Measurements from ENCODE around the gene NBL1. TPM values are rescaled to one million over a fixed set of nuclear protein-coding genes. Genes with fewer than 3 reads are reported as not detected.
A peak's percentile ranks its signal among the peaks of the same experiment; 100 is the strongest.

NBL1 gene
- total RNA-seq, 1 donor from 2014 or later, result 29.2 TPM

GRCh38 chr1:19703280-19703679 is 59.2 kb downstream of the NBL1 start:
- no peak for DNase-seq

- DNase-seq, result peak; percentile 48
Observed at GRCh38 chr1:19704247-19705113, 60.4 kb downstream of the NBL1 start.

- no peak for DNase-seq
Observed at GRCh38 chr1:19705464-19705863, 61.4 kb downstream of the NBL1 start.

GRCh38 chr1:19706136-19706535 is 62.0 kb downstream of the NBL1 start:
- DNase-seq, result no peak

Other genes starting within 250 kb of the NBL1 start
- 38.4 TPM for gene CAPZB, start 158.8 kb upstream of the NBL1 start, total RNA-seq
- gene HTR6, start 20.6 kb downstream of the NBL1 start, total RNA-seq, result 0.16 TPM
- 0.31 TPM for gene TMCO4, start 155.6 kb downstream of the NBL1 start, total RNA-seq
- not detected for gene RNF186, start 171.0 kb downstream of the NBL1 start, total RNA-seq
- 14.2 TPM for gene OTUD3, start 238.1 kb downstream of the NBL1 start, total RNA-seq